ENCODE results near the gene PAX6.

PAX6 gene

DNA sequence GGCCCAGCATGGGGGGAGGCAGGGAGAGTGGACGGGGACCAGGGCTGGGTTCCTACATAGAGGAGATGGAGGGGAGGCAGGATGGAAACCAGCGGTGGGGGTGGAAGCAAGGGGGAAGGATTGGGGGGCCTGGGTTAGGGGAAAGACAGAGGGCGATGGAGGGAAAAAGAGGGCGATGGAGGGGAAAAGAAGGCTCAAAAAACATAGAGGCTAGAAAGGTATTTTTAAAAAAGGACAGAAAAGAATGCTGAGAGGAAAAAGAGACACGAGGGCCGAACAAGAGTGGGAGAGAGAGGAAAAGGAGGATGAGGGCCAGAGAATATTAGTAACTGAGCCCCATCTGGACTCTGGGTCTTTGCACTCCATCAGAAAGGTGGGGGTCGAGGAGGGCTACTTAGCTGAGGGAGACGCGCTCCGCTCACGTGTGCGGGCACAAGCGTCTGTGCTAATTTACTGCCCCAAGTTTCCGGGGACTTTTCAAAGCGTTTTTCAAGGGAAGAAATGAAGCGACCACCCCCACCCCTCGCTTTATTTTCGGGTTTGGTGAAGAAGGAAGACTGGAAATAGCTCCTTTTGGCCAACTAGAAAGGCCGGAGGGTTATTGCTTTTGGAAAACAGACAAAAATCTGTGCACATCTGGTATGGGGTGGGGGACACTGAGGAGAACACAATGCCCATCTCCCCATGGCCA is 14.5 kb downstream of the PAX6 start:
- no peak for DNase-seq

DNA sequence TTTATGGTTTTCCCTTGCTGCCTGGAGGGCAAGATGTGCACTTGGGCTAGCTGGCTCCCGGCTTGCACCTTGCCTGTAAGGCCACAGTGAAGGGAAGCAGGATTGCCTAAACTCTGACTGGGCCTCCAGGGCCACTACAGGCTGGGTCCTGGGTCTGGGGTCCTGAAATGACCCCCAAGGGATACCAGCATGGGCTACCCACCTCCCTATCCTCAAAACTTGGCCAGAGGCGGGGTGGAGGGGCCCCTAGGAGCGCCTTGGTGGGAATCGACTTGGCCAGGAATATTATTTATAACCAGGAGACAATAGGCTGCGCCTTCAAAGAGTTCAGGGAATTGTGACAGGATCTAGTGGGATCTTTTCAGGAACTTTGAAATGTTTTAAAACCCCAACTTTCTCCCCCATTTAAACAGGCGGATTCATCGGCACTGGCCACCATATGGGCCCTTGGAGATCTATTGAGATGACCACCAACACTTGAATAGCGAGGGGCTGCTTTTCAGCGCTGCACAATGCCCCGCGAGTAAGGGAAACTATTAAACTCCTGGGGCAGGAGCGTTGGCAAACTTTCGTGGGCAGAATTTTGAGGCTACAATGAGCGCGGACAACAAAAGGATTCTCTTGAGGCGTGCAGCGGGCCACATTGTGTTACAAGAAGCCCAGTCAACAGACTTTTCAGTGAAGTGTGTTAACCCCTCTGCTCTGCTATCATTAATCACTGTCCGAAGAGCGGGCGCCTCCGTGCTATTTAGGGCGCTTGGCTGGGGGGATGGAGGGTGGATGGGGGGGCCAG is 15.2 kb downstream of the PAX6 start:
- DNase-seq: no peak

DNA sequence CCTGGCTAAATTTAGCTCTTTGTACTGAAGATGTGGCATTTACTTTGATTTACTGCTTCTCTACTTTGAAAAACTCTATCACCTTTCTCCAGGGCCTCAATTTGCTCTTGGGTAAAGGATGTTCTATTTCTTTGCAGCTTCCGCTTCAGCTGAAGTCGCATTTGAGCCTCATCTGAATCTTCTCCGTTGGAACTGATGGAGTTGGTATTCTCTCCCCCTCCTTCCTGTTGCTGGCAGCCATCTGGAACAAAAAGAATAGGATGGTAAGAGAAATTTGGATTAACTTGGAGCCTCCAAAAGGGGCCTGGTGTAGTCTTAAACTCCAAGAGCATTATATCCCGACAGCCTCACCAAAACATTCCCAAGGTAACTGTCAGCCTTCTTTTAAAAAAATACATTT is 16.6 kb downstream of the PAX6 start:
- no peak for DNase-seq

GRCh38 chr11:31793264-31793663 is 17.9 kb downstream of the PAX6 start:
- DNase-seq: no peak

DNA sequence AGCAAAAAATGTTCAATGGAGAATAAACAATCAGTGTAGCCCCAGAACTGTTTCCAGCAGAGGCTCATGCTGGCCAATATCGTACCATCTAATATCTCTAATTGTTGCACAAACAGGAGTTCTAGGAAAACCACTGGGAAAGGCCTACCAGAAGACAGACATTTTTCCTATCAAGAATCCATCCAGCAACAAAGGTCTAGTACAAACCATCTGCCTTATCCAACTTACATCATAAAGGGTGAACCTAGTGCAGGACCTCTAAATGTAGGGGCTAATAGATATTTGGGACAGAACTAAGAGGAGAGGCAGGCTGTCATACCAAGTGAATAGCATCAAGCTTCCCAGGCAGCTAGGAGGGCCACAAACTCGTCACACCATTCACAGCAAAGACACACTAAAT is 18.7 kb downstream of the PAX6 start:
- no peak for DNase-seq

GRCh38 chr11:31792036-31792435 is 19.1 kb downstream of the PAX6 start:
- DNase-seq: no peak

DNA sequence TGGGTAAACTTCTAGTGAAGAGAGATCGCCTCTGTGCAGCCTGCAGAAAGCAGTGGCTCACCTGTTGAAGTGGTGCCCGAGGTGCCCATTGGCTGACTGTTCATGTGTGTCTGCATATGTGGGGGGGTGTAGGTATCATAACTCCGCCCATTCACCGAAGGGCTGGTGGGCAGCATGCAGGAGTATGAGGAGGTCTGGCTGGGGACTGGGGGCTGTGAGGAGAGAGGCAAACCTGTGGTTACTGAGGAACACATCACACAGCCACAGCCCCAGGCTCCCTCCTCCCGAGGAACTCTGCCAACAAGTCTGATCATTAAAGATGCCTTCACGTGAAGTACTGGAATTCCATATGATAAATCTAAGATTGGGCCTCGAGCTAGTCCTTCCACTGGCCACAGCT is 20.5 kb downstream of the PAX6 start:
- no peak for DNase-seq

DNA sequence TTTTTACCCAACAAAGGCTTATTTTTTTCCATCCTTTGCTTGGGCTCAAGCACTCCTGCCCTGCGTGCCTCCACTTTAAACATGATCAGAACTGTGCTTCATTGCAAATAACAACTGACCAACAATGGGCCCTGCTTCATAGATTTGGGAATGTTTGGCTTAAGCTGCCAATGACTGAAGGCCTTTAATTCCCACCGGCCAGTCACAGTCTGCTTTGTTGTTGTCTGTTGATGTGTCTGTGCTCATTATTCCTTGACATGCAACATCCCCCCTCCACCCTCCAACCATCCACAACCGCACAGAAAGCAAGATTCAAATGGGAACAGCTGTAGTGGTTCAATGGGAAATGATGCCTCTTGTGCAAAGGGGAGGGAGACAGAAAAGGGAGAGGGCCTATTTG is 23.0 kb downstream of the PAX6 start:
- DNase-seq: no peak

- DNase-seq: no peak
Measured at GRCh38 chr11:31786996-31787685, 24.0 kb downstream of the PAX6 start.

DNA sequence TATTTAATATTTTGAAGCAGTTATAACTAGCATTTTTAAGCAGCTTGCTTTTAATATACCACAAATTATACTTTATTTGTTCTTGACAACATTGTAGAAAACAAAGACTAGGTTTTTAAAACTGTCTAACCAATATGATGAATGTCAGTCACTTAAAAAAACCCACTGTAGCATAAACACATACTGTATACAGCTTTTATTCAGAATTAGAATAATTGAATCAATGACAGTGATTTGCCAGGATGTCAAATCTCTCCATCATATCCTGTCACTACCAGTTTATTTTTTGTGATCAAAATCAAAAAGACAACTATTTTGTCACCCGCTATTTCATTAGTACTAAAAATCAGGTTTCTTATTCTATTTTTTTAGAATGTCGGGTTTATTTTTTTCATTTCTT is 26.5 kb downstream of the PAX6 start:
- DNase-seq: no peak

- DNase-seq: no peak
Measured at GRCh38 chr11:31783252-31783651, 27.9 kb downstream of the PAX6 start.

DNA sequence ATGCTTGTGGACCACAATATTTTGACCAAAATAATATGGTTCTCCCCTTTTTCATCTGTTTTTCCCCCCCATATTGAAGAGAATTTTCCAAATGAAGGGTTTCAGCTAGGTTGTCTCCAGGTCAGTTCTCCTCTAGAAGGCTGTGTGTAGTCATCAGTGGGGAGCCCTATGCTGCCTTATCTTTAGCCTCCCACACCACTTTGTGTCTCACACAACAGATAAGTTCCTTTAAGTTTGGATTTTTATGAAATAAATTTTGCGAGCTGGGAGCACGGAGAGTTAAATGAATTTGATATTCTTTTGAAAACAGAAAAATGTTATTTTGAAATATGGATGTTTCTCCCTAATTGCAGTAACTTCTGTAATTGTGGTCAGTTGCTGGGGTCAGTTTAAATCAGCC is 28.9 kb downstream of the PAX6 start:
- no peak for DNase-seq

DNA sequence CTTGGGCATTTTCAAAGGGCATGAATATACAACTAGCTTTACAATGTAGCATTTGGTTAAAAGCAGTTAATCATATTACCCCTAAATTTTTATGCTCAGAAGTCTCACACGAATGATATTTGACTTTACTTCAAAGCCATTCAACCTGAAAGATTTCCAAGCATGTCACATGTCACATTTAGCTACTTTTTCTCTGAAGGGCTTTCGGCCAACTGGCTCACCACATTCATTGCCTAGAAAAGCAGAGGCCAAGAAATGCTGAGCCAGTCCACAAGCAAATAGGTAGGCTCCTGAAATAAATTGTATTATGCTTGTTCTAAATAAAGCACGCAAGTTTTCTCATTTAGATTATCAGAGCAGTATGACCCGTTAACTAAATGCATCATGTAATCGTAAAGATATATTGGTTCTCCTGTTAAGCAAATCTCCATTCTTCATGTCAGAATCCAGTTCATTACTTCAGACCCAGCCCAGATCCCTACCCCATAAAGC is 30.6 kb downstream of the PAX6 start:
- DNase-seq: no peak

DNA sequence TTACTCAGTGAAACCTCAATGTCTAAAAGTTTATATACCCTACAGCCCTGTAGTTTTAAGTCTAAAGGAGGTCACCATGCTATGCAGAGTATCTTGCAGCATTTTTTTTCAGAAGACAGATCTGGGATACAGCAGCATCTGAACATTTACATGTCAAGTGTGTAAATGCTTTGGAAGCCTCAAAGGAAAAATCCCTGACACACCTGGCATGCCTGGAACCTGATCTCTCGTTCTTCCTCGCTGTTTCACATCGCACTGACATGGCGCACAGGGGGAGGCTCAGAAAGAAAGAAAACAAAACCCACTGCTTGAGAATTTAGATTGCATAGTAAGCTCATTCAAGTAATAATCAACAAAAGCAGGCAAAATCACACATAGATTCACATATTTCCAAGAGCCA is 31.0 kb downstream of the PAX6 start:
- DNase-seq: no peak

- no peak for DNase-seq
Measured at GRCh38 chr11:31779374-31779791, 31.7 kb downstream of the PAX6 start.

GRCh38 chr11:31772412-31772811 is 38.7 kb downstream of the PAX6 start:
- no peak for DNase-seq

GRCh38 chr11:31770011-31770700 is 41.0 kb downstream of the PAX6 start:
- DNase-seq: no peak

GRCh38 chr11:31768749-31769640 is 42.1 kb downstream of the PAX6 start:
- DNase-seq: no peak

- DNase-seq: no peak
Measured at GRCh38 chr11:31767685-31768084, 43.4 kb downstream of the PAX6 start.

DNA sequence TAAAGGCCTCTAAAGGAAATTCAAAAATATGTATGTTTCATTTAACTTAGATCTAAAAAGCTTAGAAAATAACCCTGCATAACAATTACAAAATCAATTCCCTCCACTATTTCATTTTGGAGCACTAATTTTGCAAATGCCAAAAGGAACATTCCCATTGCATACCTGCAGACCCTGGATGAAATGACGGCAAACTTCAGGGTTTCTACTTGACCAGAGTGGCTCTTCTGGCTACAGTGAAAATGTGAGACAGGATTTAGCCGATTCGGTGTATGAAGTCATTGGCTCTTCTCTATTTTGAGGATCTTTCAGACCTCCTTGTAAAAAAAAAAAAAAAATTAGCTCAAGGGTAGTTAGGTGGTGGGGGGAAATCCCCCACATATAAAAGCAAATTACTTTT is 44.1 kb downstream of the PAX6 start:
- no peak for DNase-seq

GRCh38 chr11:31764766-31765165 is 46.4 kb downstream of the PAX6 start:
- no peak for DNase-seq

GRCh38 chr11:31764261-31764660 is 46.9 kb downstream of the PAX6 start:
- DNase-seq: no peak
